PFSK-1 (cell line): Measurements from ENCODE around the gene KHDRBS1.

ENCODE experiments used
- POLR2AphosphoS5 ChIP-seq: IDR thresholded peaks from 2 replicates; pipeline ENCODE4 v1.6.1; 2012; ENCODE audit warnings: low read depth, mild to moderate bottlenecking, control low read depth, low read length, moderate library complexity
- REST ChIP-seq, 2 experiments: IDR thresholded peaks; 2 replicates each; pipeline versions ENCODE4 v1.6.1 to v1.8.0; 2011 to 2012; ENCODE audit warnings: low read depth in 2 of 2, low read length in 2 of 2, control low read depth in 1 of 2, inconsistent platforms in 1 of 2, mild to moderate bottlenecking in 1 of 2, moderate library complexity in 1 of 2; ENCODE audit not compliant: insufficient read depth in 1 of 2

DNA sequence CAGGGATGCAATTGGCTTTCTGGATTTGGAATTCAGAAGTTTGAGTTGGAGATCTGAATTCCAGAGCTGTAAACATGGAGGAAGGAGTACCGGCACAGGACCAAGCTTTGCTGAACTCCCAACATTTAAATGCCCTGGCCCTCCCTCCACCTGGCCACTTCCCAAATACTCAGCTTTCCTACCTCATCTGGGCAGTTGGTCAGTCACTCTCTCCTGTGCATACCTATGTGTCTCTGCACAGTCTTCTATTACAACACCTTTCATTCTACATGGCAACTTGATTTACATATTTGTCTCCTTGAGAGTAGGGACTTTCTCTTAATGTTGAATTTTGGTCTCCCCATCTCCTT lies 6.1 kb upstream of the KHDRBS1 start:
- TF ChIP-seq POLR2AphosphoS5 (no peak), REST (IDR thresholded peaks at IDR 0.05; ENCODE audit: insufficient read depth in 1 of 2, low read depth in 2 of 2, low read length in 2 of 2) (no peak)
